ENCODE measurements around the gene DRC1. TPM values are rescaled to one million over a fixed set of nuclear protein-coding genes. Genes with fewer than 3 reads are reported as not detected.

The DRC1 gene
- total and polyA plus RNA-seq, 2 donors (not counting 1 experiment from before 2014, with no cell fraction given) = under 0.01 to 0.10 TPM

GRCh38 chr2:26462100-26462499 lies 60.4 kb downstream of the DRC1 start:
- no peak overlapping the region for H3K4me3 ChIP-seq (replicated peaks in 1 of 4; ENCODE audit: control extremely low read depth in 1 of 4, insufficient read depth in 1 of 4, low read depth in 3 of 4, low read length in 4 of 4)
- no peaks in the 10 kb centered on the region for H4K20me1 ChIP-seq (ENCODE audit: control insufficient read depth, extremely low read depth, insufficient read depth, low read length)
- DNase-seq (ENCODE audit: low read depth in 2 of 2) = no peak
- H3K27ac ChIP-seq (ENCODE audit: insufficient read depth, low read length) = no peak overlapping the region
- H3K79me2 ChIP-seq (ENCODE audit: control insufficient read depth, insufficient read depth, low read length) = no peaks in the 10 kb centered on the region
- H3K9ac ChIP-seq (ENCODE audit: insufficient read depth, low read length) = no peak overlapping the region
- H3K9me3 ChIP-seq (ENCODE audit: control insufficient read depth, insufficient read depth, low read depth, low read length) = no peaks in the 10 kb centered on the region
- H3K36me3 ChIP-seq (ENCODE audit: control insufficient read depth, insufficient read depth, low read length) = no peaks in the 10 kb centered on the region
- TF ChIP-seq EZH2 (IDR thresholded peaks at IDR 0.05; ENCODE audit: low read length, missing control alignments) = no peak
- no peak for TF ChIP-seq CTCF (conservative IDR thresholded peaks at IDR 0.05 in 1 of 2, IDR thresholded peaks at IDR 0.05 in 1 of 2; ENCODE audit: low read depth in 1 of 2, low read length in 2 of 2)
- no peaks in the 10 kb centered on the region for H3K4me1 ChIP-seq (ENCODE audit: control insufficient read depth, extremely low read depth, insufficient read depth, low read length)
- no peaks in the 10 kb centered on the region for H3K27me3 ChIP-seq (ENCODE audit: control insufficient read depth, insufficient read depth, low read length)
- H2AFZ ChIP-seq (ENCODE audit: low read length) = no peak overlapping the region
- no peak overlapping the region for H3K4me2 ChIP-seq (ENCODE audit: extremely low read depth, insufficient read depth, low read length)

- no peaks in the 10 kb centered on the region for H3K27me3 ChIP-seq (ENCODE audit: control insufficient read depth, insufficient read depth, low read length)
- H3K27ac ChIP-seq (ENCODE audit: insufficient read depth, low read length) = no peak overlapping the region
- H3K9ac ChIP-seq (ENCODE audit: insufficient read depth, low read length) = no peak overlapping the region
- H3K4me3 ChIP-seq (replicated peaks in 1 of 4; ENCODE audit: control extremely low read depth in 1 of 4, insufficient read depth in 1 of 4, low read depth in 3 of 4, low read length in 4 of 4) = no peak overlapping the region
- no peaks in the 10 kb centered on the region for H3K9me3 ChIP-seq (ENCODE audit: control insufficient read depth, insufficient read depth, low read depth, low read length)
- no peaks in the 10 kb centered on the region for H3K79me2 ChIP-seq (ENCODE audit: control insufficient read depth, insufficient read depth, low read length)
- H3K36me3 ChIP-seq (ENCODE audit: control insufficient read depth, insufficient read depth, low read length) = no peaks in the 10 kb centered on the region
- no peaks in the 10 kb centered on the region for H4K20me1 ChIP-seq (ENCODE audit: control insufficient read depth, extremely low read depth, insufficient read depth, low read length)
- H3K4me1 ChIP-seq (ENCODE audit: control insufficient read depth, extremely low read depth, insufficient read depth, low read length) = no peaks in the 10 kb centered on the region
- peak; percentile 48 to 77 for DNase-seq (ENCODE audit: low read depth in 2 of 2)
- H3K4me2 ChIP-seq (ENCODE audit: extremely low read depth, insufficient read depth, low read length) = no peak overlapping the region
- TF ChIP-seq CTCF (conservative IDR thresholded peaks at IDR 0.05 in 1 of 2, IDR thresholded peaks at IDR 0.05 in 1 of 2; ENCODE audit: low read depth in 1 of 2, low read length in 2 of 2) (peak; percentile 46 to 55), EZH2 (IDR thresholded peaks at IDR 0.05; ENCODE audit: low read length, missing control alignments) (no peak)
- no peak overlapping the region for H2AFZ ChIP-seq (ENCODE audit: low read length)
Observed at GRCh38 chr2:26462511-26463243, 61.0 kb downstream of the DRC1 start.

GRCh38 chr2:26463244-26464192 lies 61.8 kb downstream of the DRC1 start:
- Histone ChIP-seq H3K4me3 (replicated peaks in 1 of 4; ENCODE audit: control extremely low read depth in 1 of 4, insufficient read depth in 1 of 4, low read depth in 3 of 4, low read length in 4 of 4) (no peak overlapping the region), H3K27ac (ENCODE audit: insufficient read depth, low read length) (no peak overlapping the region), H3K4me1 (ENCODE audit: control insufficient read depth, extremely low read depth, insufficient read depth, low read length) (no peaks in the 10 kb centered on the region), H3K4me2 (ENCODE audit: extremely low read depth, insufficient read depth, low read length) (no peak overlapping the region), H3K9me3 (ENCODE audit: control insufficient read depth, insufficient read depth, low read depth, low read length) (no peaks in the 10 kb centered on the region), H3K9ac (ENCODE audit: insufficient read depth, low read length) (no peak overlapping the region), H2AFZ (ENCODE audit: low read length) (no peak overlapping the region), H3K36me3 (ENCODE audit: control insufficient read depth, insufficient read depth, low read length) (no peaks in the 10 kb centered on the region), H3K79me2 (ENCODE audit: control insufficient read depth, insufficient read depth, low read length) (no peaks in the 10 kb centered on the region), H3K27me3 (ENCODE audit: control insufficient read depth, insufficient read depth, low read length) (no peaks in the 10 kb centered on the region), H4K20me1 (ENCODE audit: control insufficient read depth, extremely low read depth, insufficient read depth, low read length) (no peaks in the 10 kb centered on the region)
- peak in 1 of 2 donors; percentile 9 for DNase-seq (ENCODE audit: low read depth in 2 of 2)
- no peak for TF ChIP-seq CTCF (conservative IDR thresholded peaks at IDR 0.05 in 1 of 2, IDR thresholded peaks at IDR 0.05 in 1 of 2; ENCODE audit: low read depth in 1 of 2, low read length in 2 of 2)
- TF ChIP-seq EZH2 (IDR thresholded peaks at IDR 0.05; ENCODE audit: low read length, missing control alignments) = no peak
